GM08714 (cell line): ENCODE results near the gene PODXL2.

Experiments used
- H3K4me3 ChIP-seq: fragments of 200-500 bp; sonication (Bioruptor generic); 2 replicates; pipeline ENCODE4 v1.5.1; 2014; ENCODE audit warnings: mild to moderate bottlenecking, low read length, inconsistent platforms
- ZNF274 ChIP-seq: IDR thresholded peaks from 2 replicates; pipeline ENCODE4 v1.6.1; 2012; ENCODE audit warnings: mild to moderate bottlenecking, low read depth, low read length

Gene PODXL2

GRCh38 chr3:127665165-127665564 is 36.2 kb downstream of the PODXL2 start:
- TF ChIP-seq ZNF274: no peak

GRCh38 chr3:127665586-127665985 is 36.6 kb downstream of the PODXL2 start:
- no peak overlapping the region for H3K4me3 ChIP-seq
- TF ChIP-seq ZNF274: no peak

More at GRCh38 chr3:127665165-127665564, 36.2 kb downstream of the PODXL2 start:
- no peak overlapping the region for H3K4me3 ChIP-seq

- no peak for TF ChIP-seq ZNF274
Observed at GRCh38 chr3:127666676-127667075, 37.7 kb downstream of the PODXL2 start.

GRCh38 chr3:127667119-127667681 is 38.2 kb downstream of the PODXL2 start:
- H3K4me3 ChIP-seq: no peak overlapping the region
- TF ChIP-seq ZNF274: no peak

More at GRCh38 chr3:127666676-127667075, 37.7 kb downstream of the PODXL2 start:
- H3K4me3 ChIP-seq: no peak overlapping the region

- no peak for TF ChIP-seq ZNF274
- no peak overlapping the region for H3K4me3 ChIP-seq
Observed at GRCh38 chr3:127668906-127669305, 39.9 kb downstream of the PODXL2 start.

GRCh38 chr3:127669541-127670228 is 40.7 kb downstream of the PODXL2 start:
- no peak for TF ChIP-seq ZNF274
- H3K4me3 ChIP-seq: no peak overlapping the region

- no peak overlapping the region for H3K4me3 ChIP-seq
- TF ChIP-seq ZNF274: no peak
Observed at GRCh38 chr3:127670229-127670559, 41.2 kb downstream of the PODXL2 start.

GRCh38 chr3:127670761-127671522 is 42.0 kb downstream of the PODXL2 start:
- no peak overlapping the region for H3K4me3 ChIP-seq
- TF ChIP-seq ZNF274: no peak

- peak overlapping the region; percentile 66; the same call in 1 of the 2 replicates for H3K4me3 ChIP-seq
- no peak for TF ChIP-seq ZNF274
Observed at GRCh38 chr3:127671523-127672428, 42.8 kb downstream of the PODXL2 start.

GRCh38 chr3:127672429-127673190 is 43.6 kb downstream of the PODXL2 start, which contains the start of gene ABTB1:
Gene ABTB1 (plus strand): TSS chr3:127672952. CDS start chr3:127673026, 74 bp downstream.
- no peak for TF ChIP-seq ZNF274
- peak within 1 kb of the TSS; percentile 80; the same call in 1 of the 2 replicates for H3K4me3 ChIP-seq

- H3K4me3 ChIP-seq: peak overlapping the region; percentile 80; the same call in 1 of the 2 replicates
- no peak for TF ChIP-seq ZNF274
Observed at GRCh38 chr3:127673191-127674100, 44.5 kb downstream of the PODXL2 start.

- no peak overlapping the region for H3K4me3 ChIP-seq
- TF ChIP-seq ZNF274: no peak
Observed at GRCh38 chr3:127674101-127674721, 45.2 kb downstream of the PODXL2 start.

- no peak for TF ChIP-seq ZNF274
Observed at GRCh38 chr3:127674790-127675189, 45.8 kb downstream of the PODXL2 start.

More at GRCh38 chr3:127674790-127675189, 45.8 kb downstream of the PODXL2 start:
- H3K4me3 ChIP-seq: no peak overlapping the region
